C1 segment of cervical spinal cord (tissue), 14 donors: ENCODE data around the gene IMMP2L.

Experiments used
- DNase-seq, 14 donors: peaks; one replicate each; lab custom pipeline; 2025; lab: John Stamatoyannopoulos, UW

The IMMP2L gene

GRCh38 chr7:110871856-110872255, 690.4 kb downstream of the IMMP2L start:
- DNase-seq: no peak

- DNase-seq: no peak
Measured at GRCh38 chr7:110870926-110871325, 691.4 kb downstream of the IMMP2L start.

GRCh38 chr7:110868458-110868857, 693.8 kb downstream of the IMMP2L start:
- no peak for DNase-seq

GRCh38 chr7:110867771-110868170, 694.5 kb downstream of the IMMP2L start:
- no peak for DNase-seq

- no peak for DNase-seq
Measured at GRCh38 chr7:110863258-110863657, 699.0 kb downstream of the IMMP2L start.

GRCh38 chr7:110861163-110861562, 701.1 kb downstream of the IMMP2L start:
- no peak for DNase-seq

GRCh38 chr7:110857106-110857505, 705.2 kb downstream of the IMMP2L start:
- no peak for DNase-seq

- DNase-seq: no peak
Measured at GRCh38 chr7:110856704-110857103, 705.6 kb downstream of the IMMP2L start.

GRCh38 chr7:110854651-110855050, 707.6 kb downstream of the IMMP2L start:
- DNase-seq: no peak

GRCh38 chr7:110854166-110854565, 708.1 kb downstream of the IMMP2L start:
- DNase-seq: no peak

GRCh38 chr7:110853263-110853662, 709.0 kb downstream of the IMMP2L start:
- no peak for DNase-seq

- no peak for DNase-seq
Measured at GRCh38 chr7:110852156-110852940, 709.9 kb downstream of the IMMP2L start.

GRCh38 chr7:110850224-110850623, 712.1 kb downstream of the IMMP2L start:
- DNase-seq: no peak

GRCh38 chr7:110842796-110843195, 719.5 kb downstream of the IMMP2L start:
- DNase-seq: no peak

- peak in 1 of 14 donors; percentile 88 for DNase-seq
Measured at GRCh38 chr7:110841840-110842545, 720.3 kb downstream of the IMMP2L start.

- DNase-seq: peak in 2 of 14 donors; percentile 4 to 18
Measured at GRCh38 chr7:110839866-110840265, 722.4 kb downstream of the IMMP2L start.

- no peak for DNase-seq
Measured at GRCh38 chr7:110835849-110836248, 726.4 kb downstream of the IMMP2L start.

GRCh38 chr7:110835218-110835617, 727.1 kb downstream of the IMMP2L start:
- peak in 1 of 14 donors; percentile 43 for DNase-seq

- DNase-seq: no peak
Measured at GRCh38 chr7:110831419-110831818, 730.9 kb downstream of the IMMP2L start.

- no peak for DNase-seq
Measured at GRCh38 chr7:110830778-110831177, 731.5 kb downstream of the IMMP2L start.

GRCh38 chr7:110827936-110828335, 734.4 kb downstream of the IMMP2L start:
- no peak for DNase-seq

- DNase-seq: no peak
Measured at GRCh38 chr7:110827287-110827855, 734.9 kb downstream of the IMMP2L start.

GRCh38 chr7:110813986-110814385, 748.3 kb downstream of the IMMP2L start:
- no peak for DNase-seq
